K562 (cell line): Measurements from ENCODE around the gene ZSWIM4. TPM values are rescaled to one million over a fixed set of nuclear protein-coding genes. Genes with fewer than 3 reads are reported as not detected.

ENCODE experiments used
- BCL6 ChIP-seq: fragments of 250-450 bp; sonication (Bioruptor Pico); IDR thresholded peaks from 2 replicates; pipeline ENCODE4 v1.4.0; 2020
- CHCHD3 ChIP-seq: fragments of 250-450 bp; sonication (Bioruptor Pico); IDR thresholded peaks from 2 replicates; pipeline ENCODE4 v2.1.2; 2022; ENCODE audit warnings: mild to moderate bottlenecking
- CHD1 ChIP-seq: fragments of 200-600 bp; sonication (generic); IDR thresholded peaks from one replicate; pipeline ENCODE4 v1.6.1; 2012; ENCODE audit warnings: mild to moderate bottlenecking, moderate library complexity, low read length, inconsistent platforms
- DNMT1 ChIP-seq: fragments of 450-650 bp; IDR thresholded peaks from 2 replicates; pipeline ENCODE4 v1.6.1; 2016; ENCODE audit warnings: antibody characterized with exemption, mild to moderate bottlenecking
- E4F1 ChIP-seq: fragments of 250-450 bp; sonication (Bioruptor Pico); IDR thresholded peaks from 2 replicates; pipeline ENCODE4 v1.5.0; 2021; ENCODE audit warnings: mild to moderate bottlenecking, borderline replicate concordance
- ERF ChIP-seq: fragments of 450-650 bp; formaldehyde crosslinking; IDR thresholded peaks from 2 replicates; pipeline ENCODE4 v1.4.0; 2020; ENCODE audit warnings: mild to moderate bottlenecking, mixed read lengths
- FUS ChIP-seq: fragments of 200-400 bp; formaldehyde crosslinking; optimal IDR thresholded peaks from 2 replicates; pipeline ENCODE3; 2017; ENCODE audit warnings: low read depth, low read length
- MEIS2 ChIP-seq: fragments of 450-650 bp; IDR thresholded peaks from 2 replicates; pipeline ENCODE4 v1.6.1; 2014; ENCODE audit warnings: mild to moderate bottlenecking; ENCODE audit not compliant: partially characterized antibody
- NCOR1 ChIP-seq: fragments of 450-650 bp; IDR thresholded peaks from 2 replicates; pipeline ENCODE4 v1.6.1; 2016; ENCODE audit warnings: mild to moderate bottlenecking, moderate library complexity
- NFYB ChIP-seq: IDR thresholded peaks from 2 replicates; pipeline ENCODE4 v1.6.1; 2011; ENCODE audit warnings: mild to moderate bottlenecking, moderate library complexity; ENCODE audit not compliant: insufficient read length; ENCODE audit errors: extremely low read depth
- RBM39 ChIP-seq: fragments of 200-400 bp; formaldehyde crosslinking; optimal IDR thresholded peaks from 2 replicates; pipeline ENCODE3; 2018; ENCODE audit warnings: low read depth, low read length
- SIN3B ChIP-seq: fragments of 450-650 bp; IDR thresholded peaks from 2 replicates; pipeline ENCODE4 v1.6.1; 2017; ENCODE audit warnings: low read depth, mild to moderate bottlenecking, moderate library complexity
- SOX6 ChIP-seq: fragments of 450-650 bp; IDR thresholded peaks from 2 replicates; pipeline ENCODE4 v1.6.1; 2014; ENCODE audit warnings: mild to moderate bottlenecking
- TCF3 ChIP-seq: sonication (generic); formaldehyde crosslinking; IDR thresholded peaks from 2 replicates; pipeline ENCODE4 v1.4.0; 2020; ENCODE audit warnings: mild to moderate bottlenecking, missing genetic modification reagents
- TFAM ChIP-seq: fragments of 250-450 bp; sonication (Bioruptor Pico); conservative IDR thresholded peaks from 2 replicates; pipeline ENCODE4 v1.5.0; 2021; ENCODE audit warnings: mild to moderate bottlenecking, moderate library complexity
- ZNF217 ChIP-seq: sonication (generic); formaldehyde crosslinking; IDR thresholded peaks from 2 replicates; pipeline ENCODE4 v1.8.0; 2022; ENCODE audit warnings: mild to moderate bottlenecking, missing genetic modification reagents
- ZNF3 ChIP-seq: fragments of 250-450 bp; sonication (Bioruptor Pico); IDR thresholded peaks from 2 replicates; pipeline ENCODE4 v1.5.0; 2021; ENCODE audit warnings: mild to moderate bottlenecking, moderate library complexity
- polyA plus RNA-seq, 8 experiments: library from polyadenylated mRNA; depleted of rRNA in 4 of 8; stranded (reverse) in 5 of 8; unstranded in 3 of 8; fragments of >200 nt; fragmentation: Nextera tagmentation in 2 of 8; fragmentation: Illumina TruSeq in 1 of 8; extraction: Ambion mirVana in 2 of 8; extraction: Trizol in 1 of 8; gene quantifications; 2 replicates each; pipeline versions ENCODE4 v1.2.1 to v1.2.3, GENCODE V29; 2011 to 2014; ENCODE audit warnings: inconsistent platforms in 1 of 8, missing spikeins in 1 of 8
- total RNA-seq, 7 experiments: library from RNA; depleted of rRNA in 6 of 7; stranded (reverse); fragments of >200 nt in 6 of 7; fragmentation: Illumina TruSeq in 2 of 7; extraction: Trizol in 2 of 7; gene quantifications; 2 replicates each; pipeline versions ENCODE4 v1.2.1 to v1.2.3, GENCODE V29; 2011 to 2021; ENCODE audit warnings: low replicate concordance in 1 of 7
- TF ChIP-seq, protein P1 (sequence below): fragments of 450-650 bp; IDR thresholded peaks from 2 replicates; pipeline ENCODE4 v1.6.1; 2016; ENCODE audit warnings: borderline replicate concordance
- TF ChIP-seq, protein P2 (sequence below): fragments of 450-650 bp; formaldehyde crosslinking; IDR thresholded peaks from 2 replicates; pipeline ENCODE4 v1.4.0; 2022; ENCODE audit warnings: missing genetic modification characterization
- TF ChIP-seq, protein P3 (sequence below): IDR thresholded peaks from 2 replicates; pipeline ENCODE4 v1.6.1; 2012; ENCODE audit warnings: low read depth, low read length, improper control_type of control experiment, borderline replicate concordance

The ZSWIM4 gene
- total and polyA plus RNA-seq, 9 of the 15 experiments (the other 6 are each of a cell fraction or from before 2014, with no cell fraction given): 0.25 to 3.7 (median 0.79) TPM; not detected in 2

GRCh38 chr19:13847407-13848339 is 52.4 kb downstream of the ZSWIM4 start (continued):
- TF ChIP-seq, protein P1, sequence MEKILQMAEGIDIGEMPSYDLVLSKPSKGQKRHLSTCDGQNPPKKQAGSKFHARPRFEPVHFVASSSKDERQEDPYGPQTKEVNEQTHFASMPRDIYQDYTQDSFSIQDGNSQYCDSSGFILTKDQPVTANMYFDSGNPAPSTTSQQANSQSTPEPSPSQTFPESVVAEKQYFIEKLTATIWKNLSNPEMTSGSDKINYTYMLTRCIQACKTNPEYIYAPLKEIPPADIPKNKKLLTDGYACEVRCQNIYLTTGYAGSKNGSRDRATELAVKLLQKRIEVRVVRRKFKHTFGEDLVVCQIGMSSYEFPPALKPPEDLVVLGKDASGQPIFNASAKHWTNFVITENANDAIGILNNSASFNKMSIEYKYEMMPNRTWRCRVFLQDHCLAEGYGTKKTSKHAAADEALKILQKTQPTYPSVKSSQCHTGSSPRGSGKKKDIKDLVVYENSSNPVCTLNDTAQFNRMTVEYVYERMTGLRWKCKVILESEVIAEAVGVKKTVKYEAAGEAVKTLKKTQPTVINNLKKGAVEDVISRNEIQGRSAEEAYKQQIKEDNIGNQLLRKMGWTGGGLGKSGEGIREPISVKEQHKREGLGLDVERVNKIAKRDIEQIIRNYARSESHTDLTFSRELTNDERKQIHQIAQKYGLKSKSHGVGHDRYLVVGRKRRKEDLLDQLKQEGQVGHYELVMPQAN: peak; percentile 61
- no peak for TF ChIP-seq ERF
- peak; percentile 26 for TF ChIP-seq TCF3 (CRISPR knock-in tag)
- no peak for TF ChIP-seq BCL6 (CRISPR knock-in tag)
- no peak for TF ChIP-seq ZNF3 (CRISPR knock-in tag)
- no peak for TF ChIP-seq FUS
- TF ChIP-seq NCOR1: peak; percentile 83
- TF ChIP-seq ZNF217 (CRISPR knock-in tag): no peak
- no peak for TF ChIP-seq CHCHD3
- no peak for TF ChIP-seq E4F1 (CRISPR knock-in tag)
- TF ChIP-seq SIN3B: no peak
- no peak for TF ChIP-seq DNMT1
- no peak for TF ChIP-seq TFAM
- no peak for TF ChIP-seq NFYB
- TF ChIP-seq CHD1: peak; percentile 40
- TF ChIP-seq SOX6: no peak
- no peak for TF ChIP-seq MEIS2
- no peak for TF ChIP-seq RBM39
- TF ChIP-seq, protein P2, sequence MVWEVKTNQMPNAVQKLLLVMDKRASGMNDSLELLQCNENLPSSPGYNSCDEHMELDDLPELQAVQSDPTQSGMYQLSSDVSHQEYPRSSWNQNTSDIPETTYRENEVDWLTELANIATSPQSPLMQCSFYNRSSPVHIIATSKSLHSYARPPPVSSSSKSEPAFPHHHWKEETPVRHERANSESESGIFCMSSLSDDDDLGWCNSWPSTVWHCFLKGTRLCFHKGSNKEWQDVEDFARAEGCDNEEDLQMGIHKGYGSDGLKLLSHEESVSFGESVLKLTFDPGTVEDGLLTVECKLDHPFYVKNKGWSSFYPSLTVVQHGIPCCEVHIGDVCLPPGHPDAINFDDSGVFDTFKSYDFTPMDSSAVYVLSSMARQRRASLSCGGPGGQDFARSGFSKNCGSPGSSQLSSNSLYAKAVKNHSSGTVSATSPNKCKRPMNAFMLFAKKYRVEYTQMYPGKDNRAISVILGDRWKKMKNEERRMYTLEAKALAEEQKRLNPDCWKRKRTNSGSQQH (CRISPR knock-in tag): 0 out of 2 replicates have a peak, but pooled peaks have one; percentile 7
- TF ChIP-seq, protein P3, sequence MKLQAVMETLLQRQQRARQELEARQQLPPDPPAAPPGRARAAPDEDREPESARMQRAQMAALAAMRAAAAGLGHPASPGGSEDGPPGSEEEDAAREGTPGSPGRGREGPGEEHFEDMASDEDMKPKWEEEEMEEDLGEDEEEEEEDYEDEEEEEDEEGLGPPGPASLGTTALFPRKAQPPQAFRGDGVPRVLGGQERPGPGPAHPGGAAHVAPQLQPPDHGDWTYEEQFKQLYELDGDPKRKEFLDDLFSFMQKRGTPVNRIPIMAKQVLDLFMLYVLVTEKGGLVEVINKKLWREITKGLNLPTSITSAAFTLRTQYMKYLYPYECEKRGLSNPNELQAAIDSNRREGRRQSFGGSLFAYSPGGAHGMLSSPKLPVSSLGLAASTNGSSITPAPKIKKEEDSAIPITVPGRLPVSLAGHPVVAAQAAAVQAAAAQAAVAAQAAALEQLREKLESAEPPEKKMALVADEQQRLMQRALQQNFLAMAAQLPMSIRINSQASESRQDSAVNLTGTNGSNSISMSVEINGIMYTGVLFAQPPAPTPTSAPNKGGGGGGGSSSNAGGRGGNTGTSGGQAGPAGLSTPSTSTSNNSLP: no peak
